K562 (cell line): ENCODE measurements around the gene SCYL3. TPM values are rescaled to one million over a fixed set of nuclear protein-coding genes. Genes with fewer than 3 reads are reported as not detected.

Source experiments
- ATAC-seq: fragments of 200-7000 bp; cut with Tn5 transposase; 3 replicates; pipeline ENCODE4 v1.9.1; 2020; ENCODE audit warnings: moderate library complexity
- BruUV-seq: library from RNA; stranded (reverse); fragments of 400-500 nt; replicated peaks from 2 replicates; lab custom pipeline; 2021; lab: Mats Ljungman, UMichigan
- CTCF ChIA-PET: fragments of 300-600 bp; formaldehyde crosslinking; extraction: SDS; loops from one replicate; lab custom pipeline; 2021; ENCODE audit warnings: low intra/inter-chr PET ratio; lab: Yijun Ruan, JAX
- POLR2A ChIA-PET: fragments of 300-600, 350-650 bp; sonication (Branson Sonifier 250); formaldehyde crosslinking; extraction: SDS; loops from one replicate; lab custom pipeline; 2021; ENCODE audit warnings: antibody characterized with exemption, inconsistent platforms; lab: Yijun Ruan, JAX
- DNase-seq, 4 experiments: peaks; one replicate each; pipeline versions ENCODE4 v3.0.0 to v3.0.0-alpha.2; 2011 to 2018; ENCODE audit warnings: low spot score in 3 of 4, mixed read lengths in 3 of 4; ENCODE audit errors: extremely low read depth in 1 of 4
- FAIRE-seq: peaks from 2 replicates; lab custom pipeline; 2011; peaks lifted over from hg19 to GRCh38; lab: Jason Lieb, UNC
- H2AFZ ChIP-seq: 2 replicates; pipeline ENCODE4 v1.6.0; 2011; ENCODE audit warnings: low read depth, low read length, control low read depth, inconsistent platforms
- H3K27ac ChIP-seq: fragments of 200-600 bp; 3 replicates; pipeline ENCODE4 v1.8.0; 2011; ENCODE audit warnings: low read depth, mild to moderate bottlenecking, control low read depth, inconsistent platforms, low read length, moderate library complexity, mixed read lengths; ENCODE audit errors: extremely low read depth
- H3K27me3 ChIP-seq, 2 experiments: fragments of 300-600 bp in 1 of 2; 2 replicates in 1 of 2; 3 replicates in 1 of 2; pipeline versions ENCODE4 v1.6.0 to v1.8.0; 2011; ENCODE audit warnings: inconsistent platforms in 2 of 2, low read length in 2 of 2, mild to moderate bottlenecking in 1 of 2, mixed read lengths in 1 of 2, moderate library complexity in 1 of 2; ENCODE audit not compliant: control insufficient read depth in 2 of 2, insufficient read depth in 2 of 2
- H3K36me3 ChIP-seq: fragments of 300-600 bp; 3 replicates; pipeline ENCODE4 v1.8.0; 2011; ENCODE audit warnings: mild to moderate bottlenecking, low read length, inconsistent platforms; ENCODE audit not compliant: control insufficient read depth, insufficient read depth
- H3K4me1 ChIP-seq, 2 experiments: fragments of 200-600 bp in 1 of 2; replicated peaks in 1 of 2; 2 replicates in 1 of 2; 3 replicates in 1 of 2; pipeline versions ENCODE4 v1.5.1 to v1.8.0; 2011; ENCODE audit warnings: inconsistent platforms in 2 of 2, low read length in 2 of 2, mild to moderate bottlenecking in 1 of 2, mixed read lengths in 1 of 2, moderate library complexity in 1 of 2; ENCODE audit not compliant: control insufficient read depth in 2 of 2, insufficient read depth in 2 of 2
- H3K4me2 ChIP-seq: 2 replicates; pipeline ENCODE4 v1.6.1; 2011; ENCODE audit warnings: low read length, control low read depth, inconsistent platforms, mixed read lengths; ENCODE audit not compliant: insufficient read depth
- H3K4me3 ChIP-seq: fragments of 200-600 bp; sonication (generic), shearing (Covaris generic); 2 replicates; pipeline ENCODE4 v1.5.1; 2016; ENCODE audit warnings: control low read depth, inconsistent platforms
- H3K79me2 ChIP-seq: fragments of 200-600 bp; 3 replicates; pipeline ENCODE4 v1.8.0; 2011; ENCODE audit warnings: low read length, inconsistent platforms; ENCODE audit not compliant: control insufficient read depth, insufficient read depth
- H3K9ac ChIP-seq, 2 experiments: 2 replicates each; pipeline versions ENCODE4 v1.6.0 to v1.6.1; 2011; ENCODE audit warnings: low read depth in 2 of 2, low read length in 2 of 2, control low read depth in 1 of 2, inconsistent platforms in 1 of 2, mild to moderate bottlenecking in 1 of 2, mixed read lengths in 1 of 2; ENCODE audit not compliant: insufficient read depth in 1 of 2
- H3K9me1 ChIP-seq: one replicate; pipeline ENCODE4 v1.6.0; 2011; ENCODE audit warnings: inconsistent platforms, mild to moderate bottlenecking, low read length, moderate library complexity; ENCODE audit not compliant: control insufficient read depth, insufficient read depth
- H3K9me3 ChIP-seq: replicated peaks from 2 replicates; pipeline ENCODE4 v1.5.1; 2011; ENCODE audit warnings: low read depth, low read length, inconsistent platforms; ENCODE audit not compliant: control insufficient read depth, insufficient read depth
- H4K20me1 ChIP-seq: replicated peaks from 2 replicates; pipeline ENCODE4 v1.6.1; 2011; ENCODE audit warnings: low read length, inconsistent platforms, mixed read lengths; ENCODE audit not compliant: control insufficient read depth, insufficient read depth
- ARHGAP35 ChIP-seq: fragments of 450-650 bp; IDR thresholded peaks from 2 replicates; pipeline ENCODE4 v1.6.1; 2018; ENCODE audit not compliant: partially characterized antibody
- ATF7 ChIP-seq: fragments of 450-650 bp; IDR thresholded peaks from 2 replicates; pipeline ENCODE4 v1.7.1; 2014; ENCODE audit warnings: mild to moderate bottlenecking, moderate library complexity
- CSDE1 ChIP-seq, 2 experiments: fragments of 450-650 bp; IDR thresholded peaks; 2 replicates each; pipeline ENCODE4 v1.6.1; 2016; ENCODE audit warnings: mild to moderate bottlenecking in 1 of 2
- DIDO1 ChIP-seq: fragments of 450-650 bp; IDR thresholded peaks from 2 replicates; pipeline ENCODE4 v1.6.1; 2016; ENCODE audit warnings: low read depth, missing biosample characterization, missing genetic modification characterization
- HDAC2 ChIP-seq: fragments of 450-650 bp; IDR thresholded peaks from 2 replicates; pipeline ENCODE4 v1.6.1; 2016; ENCODE audit warnings: mild to moderate bottlenecking
- MIER1 ChIP-seq: fragments of 450-650 bp; IDR thresholded peaks from 2 replicates; pipeline ENCODE4 v1.6.1; 2016; ENCODE audit warnings: antibody characterized with exemption, mild to moderate bottlenecking, low read depth
- SPI1 ChIP-seq: IDR thresholded peaks from 2 replicates; pipeline ENCODE4 v1.6.1; 2011; ENCODE audit warnings: low read depth, low read length, control low read depth, borderline replicate concordance
- TAF1 ChIP-seq: IDR thresholded peaks from 2 replicates; pipeline ENCODE4 v1.6.1; 2011; ENCODE audit warnings: mild to moderate bottlenecking, low read length, moderate library complexity; ENCODE audit not compliant: insufficient read depth, control insufficient read depth, severe bottlenecking; ENCODE audit errors: extremely low read depth
- U2AF1 ChIP-seq: fragments of 200-400 bp; formaldehyde crosslinking; optimal IDR thresholded peaks from 2 replicates; pipeline ENCODE3; 2017; ENCODE audit warnings: mild to moderate bottlenecking, low read depth, low read length, moderate library complexity
- ZEB2 ChIP-seq: fragments of 450-650 bp; IDR thresholded peaks from 2 replicates; pipeline ENCODE4 v1.6.1; 2016
- ZNF707 ChIP-seq: fragments of 250-450 bp; sonication (Bioruptor Pico); conservative IDR thresholded peaks from 2 replicates; pipeline ENCODE4 v1.8.0; 2022; ENCODE audit warnings: inconsistent platforms, mild to moderate bottlenecking, moderate library complexity
- WGBS: fragments of 100-300 bp; shearing (Covaris generic); methylation state at CpG from one replicate; pipeline ENCODE4 v1.1.6; 2016; ENCODE audit warnings: low coverage, mixed read lengths; ENCODE audit not compliant: insufficient coverage; ENCODE audit errors: missing lambda C conversion rate; 5-methylcytosine and 5-hydroxymethylcytosine counted together
- in situ Hi-C: fragments of 300-500 bp; cut with MboI; formaldehyde crosslinking; loops from 4 replicates; pipeline ENCODE4 v1.15.0; 2018; ENCODE audit warnings: inconsistent platforms, mixed read lengths
- intact Hi-C: fragments of 100-400 bp; cut with micrococcal nuclease; formaldehyde crosslinking; loops from 2 replicates; pipeline ENCODE4 v1.14.2; 2022
- polyA plus RNA-seq, 8 experiments: library from polyadenylated mRNA; depleted of rRNA in 4 of 8; stranded (reverse) in 5 of 8; unstranded in 3 of 8; fragments of >200 nt; fragmentation: Nextera tagmentation in 2 of 8; fragmentation: Illumina TruSeq in 1 of 8; extraction: Ambion mirVana in 2 of 8; extraction: Trizol in 1 of 8; gene quantifications; 2 replicates each; pipeline versions ENCODE4 v1.2.1 to v1.2.3, GENCODE V29; 2011 to 2014; ENCODE audit warnings: inconsistent platforms in 1 of 8, missing spikeins in 1 of 8
- total RNA-seq, 7 experiments: library from RNA; depleted of rRNA in 6 of 7; stranded (reverse); fragments of >200 nt in 6 of 7; fragmentation: Illumina TruSeq in 2 of 7; extraction: Trizol in 2 of 7; gene quantifications; 2 replicates each; pipeline versions ENCODE4 v1.2.1 to v1.2.3, GENCODE V29; 2011 to 2021; ENCODE audit warnings: low replicate concordance in 1 of 7
- TF ChIP-seq, protein P1 (sequence below), 2 experiments: fragments of 450-650 bp; formaldehyde crosslinking in 1 of 2; IDR thresholded peaks; 2 replicates each; pipeline versions ENCODE4 v1.4.0 to v1.6.1; 2014 to 2020; ENCODE audit warnings: mild to moderate bottlenecking in 2 of 2, borderline replicate concordance in 1 of 2, low read depth in 1 of 2
- TF ChIP-seq, protein P2 (sequence below): fragments of 450-650 bp; formaldehyde crosslinking; IDR thresholded peaks from 2 replicates; pipeline ENCODE4 v1.4.0; 2020; ENCODE audit warnings: mild to moderate bottlenecking
- TF ChIP-seq, protein P3 (sequence below): sonication (generic); formaldehyde crosslinking; IDR thresholded peaks from 2 replicates; pipeline ENCODE4 v1.8.0; 2022; ENCODE audit warnings: missing genetic modification reagents, mild to moderate bottlenecking, moderate library complexity, borderline replicate concordance

Gene SCYL3
- total and polyA plus RNA-seq, 9 of the 15 experiments (the other 6 are each of a cell fraction or from before 2014, with no cell fraction given), result 3.6 to 11.4 (median 7.1) TPM

DNA sequence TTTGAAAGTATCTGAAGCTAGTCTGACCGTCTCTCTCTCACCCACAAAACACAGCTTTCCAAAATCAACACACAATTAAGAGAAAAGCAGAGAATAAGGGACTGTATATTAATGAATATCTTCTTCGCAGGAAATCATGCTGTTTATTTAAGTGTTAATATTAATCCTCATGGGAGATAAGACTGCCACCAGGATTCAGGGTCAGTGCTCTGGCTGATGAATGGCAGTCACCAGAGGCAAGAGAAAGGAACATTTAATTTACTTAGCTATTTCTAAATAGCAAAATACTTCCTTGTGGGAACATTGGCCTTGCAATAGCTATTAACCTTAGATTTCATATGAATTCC is 2.2 kb downstream of the SCYL3 start:
- no peak overlapping the region for H2AFZ ChIP-seq
- H3K9me3 ChIP-seq, result no peaks in the 10 kb centered on the region
- H3K4me1 ChIP-seq, result peaks cover 3 to 25% of the 10 kb centered on the region in 2 experiments
- H3K4me2 ChIP-seq, result no peak overlapping the region
- intact Hi-C loops (loop anchor here (5.0 kb wide), 3 partner anchors 181 to 641 kb away; partner anchors contain the start of genes GORAB, KIFAP3 and SLC19A2), in situ Hi-C loops (no loop called here)
- H3K27me3 ChIP-seq, result no peaks in the 10 kb centered on the region
- POLR2A ChIA-PET, result interaction anchor here (0.7 to 2.1 kb wide), 3 partner anchors 15 to 1489 kb away, joined by 3 to 5 read pairs (median 3); no protein-coding TSS in a partner anchor
- H4K20me1 ChIP-seq, result no peaks in the 10 kb centered on the region
- no peak overlapping the region for H3K4me3 ChIP-seq
- no peaks in the 10 kb centered on the region for H3K9me1 ChIP-seq
- FAIRE-seq (no peak), ATAC-seq (no peak), DNase-seq (no peak)
- CTCF ChIA-PET, result no interaction called here
- BruUV-seq, result no TSS peak
- WGBS, result 84% methylated on average over 2 of the region's 2 CpGs
- H3K27ac ChIP-seq, result no peak overlapping the region
- peaks cover 40% of the 10 kb centered on the region for H3K79me2 ChIP-seq
- peaks cover 21% of the 10 kb centered on the region; the same call in 2 of the 3 replicates for H3K36me3 ChIP-seq
- H3K9ac ChIP-seq, result no peak overlapping the region
- TF ChIP-seq CSDE1 (IDR thresholded peaks at IDR 0.05), result no peak
- no peak for TF ChIP-seq ATF7
- no peak for TF ChIP-seq TAF1
- no peak for TF ChIP-seq HDAC2
- TF ChIP-seq, protein P1, sequence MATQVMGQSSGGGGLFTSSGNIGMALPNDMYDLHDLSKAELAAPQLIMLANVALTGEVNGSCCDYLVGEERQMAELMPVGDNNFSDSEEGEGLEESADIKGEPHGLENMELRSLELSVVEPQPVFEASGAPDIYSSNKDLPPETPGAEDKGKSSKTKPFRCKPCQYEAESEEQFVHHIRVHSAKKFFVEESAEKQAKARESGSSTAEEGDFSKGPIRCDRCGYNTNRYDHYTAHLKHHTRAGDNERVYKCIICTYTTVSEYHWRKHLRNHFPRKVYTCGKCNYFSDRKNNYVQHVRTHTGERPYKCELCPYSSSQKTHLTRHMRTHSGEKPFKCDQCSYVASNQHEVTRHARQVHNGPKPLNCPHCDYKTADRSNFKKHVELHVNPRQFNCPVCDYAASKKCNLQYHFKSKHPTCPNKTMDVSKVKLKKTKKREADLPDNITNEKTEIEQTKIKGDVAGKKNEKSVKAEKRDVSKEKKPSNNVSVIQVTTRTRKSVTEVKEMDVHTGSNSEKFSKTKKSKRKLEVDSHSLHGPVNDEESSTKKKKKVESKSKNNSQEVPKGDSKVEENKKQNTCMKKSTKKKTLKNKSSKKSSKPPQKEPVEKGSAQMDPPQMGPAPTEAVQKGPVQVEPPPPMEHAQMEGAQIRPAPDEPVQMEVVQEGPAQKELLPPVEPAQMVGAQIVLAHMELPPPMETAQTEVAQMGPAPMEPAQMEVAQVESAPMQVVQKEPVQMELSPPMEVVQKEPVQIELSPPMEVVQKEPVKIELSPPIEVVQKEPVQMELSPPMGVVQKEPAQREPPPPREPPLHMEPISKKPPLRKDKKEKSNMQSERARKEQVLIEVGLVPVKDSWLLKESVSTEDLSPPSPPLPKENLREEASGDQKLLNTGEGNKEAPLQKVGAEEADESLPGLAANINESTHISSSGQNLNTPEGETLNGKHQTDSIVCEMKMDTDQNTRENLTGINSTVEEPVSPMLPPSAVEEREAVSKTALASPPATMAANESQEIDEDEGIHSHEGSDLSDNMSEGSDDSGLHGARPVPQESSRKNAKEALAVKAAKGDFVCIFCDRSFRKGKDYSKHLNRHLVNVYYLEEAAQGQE (IDR thresholded peaks at IDR 0.05; ENCODE audit: borderline replicate concordance), result no peak
- TF ChIP-seq, protein P1 (CRISPR knock-in tag; IDR thresholded peaks at IDR 0.05; ENCODE audit: low read depth), result no peak
- no peak for TF ChIP-seq MIER1
- no peak for TF ChIP-seq U2AF1
- TF ChIP-seq, protein P2, sequence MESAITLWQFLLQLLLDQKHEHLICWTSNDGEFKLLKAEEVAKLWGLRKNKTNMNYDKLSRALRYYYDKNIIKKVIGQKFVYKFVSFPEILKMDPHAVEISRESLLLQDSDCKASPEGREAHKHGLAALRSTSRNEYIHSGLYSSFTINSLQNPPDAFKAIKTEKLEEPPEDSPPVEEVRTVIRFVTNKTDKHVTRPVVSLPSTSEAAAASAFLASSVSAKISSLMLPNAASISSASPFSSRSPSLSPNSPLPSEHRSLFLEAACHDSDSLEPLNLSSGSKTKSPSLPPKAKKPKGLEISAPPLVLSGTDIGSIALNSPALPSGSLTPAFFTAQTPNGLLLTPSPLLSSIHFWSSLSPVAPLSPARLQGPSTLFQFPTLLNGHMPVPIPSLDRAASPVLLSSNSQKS, result no peak
- TF ChIP-seq SPI1, result no peak
- no peak for TF ChIP-seq ZNF707 (CRISPR knock-in tag)
- TF ChIP-seq DIDO1, result no peak
- TF ChIP-seq ARHGAP35, result no peak
- TF ChIP-seq ZEB2, result no peak
- TF ChIP-seq, protein P3, sequence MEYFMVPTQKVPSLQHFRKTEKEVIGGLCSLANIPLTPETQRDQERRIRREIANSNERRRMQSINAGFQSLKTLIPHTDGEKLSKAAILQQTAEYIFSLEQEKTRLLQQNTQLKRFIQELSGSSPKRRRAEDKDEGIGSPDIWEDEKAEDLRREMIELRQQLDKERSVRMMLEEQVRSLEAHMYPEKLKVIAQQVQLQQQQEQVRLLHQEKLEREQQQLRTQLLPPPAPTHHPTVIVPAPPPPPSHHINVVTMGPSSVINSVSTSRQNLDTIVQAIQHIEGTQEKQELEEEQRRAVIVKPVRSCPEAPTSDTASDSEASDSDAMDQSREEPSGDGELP, result no peak
